HepG2 (cell line): ENCODE measurements around the gene PRDM15. TPM values are rescaled to one million over a fixed set of nuclear protein-coding genes. Genes with fewer than 3 reads are reported as not detected.

ENCODE experiments used
- ATAC-seq: fragments of 200-7000 bp; cut with Tn5 transposase; 3 replicates; pipeline ENCODE4 v1.9.1; 2020; ENCODE audit warnings: mild to moderate bottlenecking, moderate library complexity
- BruUV-seq: library from RNA; stranded (reverse); fragments of 400-500 nt; replicated peaks from 2 replicates; lab custom pipeline; 2021; lab: Mats Ljungman, UMichigan
- CTCF ChIA-PET: fragments of 300-600 bp; formaldehyde crosslinking; extraction: SDS; loops from one replicate; lab custom pipeline; 2021; ENCODE audit warnings: low total read pairs, inconsistent platforms, low intra/inter-chr PET ratio; lab: Yijun Ruan, JAX
- POLR2A ChIA-PET: fragments of 350-600 bp; sonication (Branson Sonifier 250); formaldehyde crosslinking; loops from one replicate; lab custom pipeline; 2020; ENCODE audit warnings: antibody characterized with exemption, inconsistent platforms; lab: Yijun Ruan, JAX
- DNase-seq: peaks from one replicate; pipeline ENCODE4 v3.0.0-alpha.2; 2015; ENCODE audit warnings: low spot score
- FAIRE-seq: peaks from 3 replicates; lab custom pipeline; 2011; peaks lifted over from hg19 to GRCh38; lab: Jason Lieb, UNC
- H2AFZ ChIP-seq: one replicate; pipeline ENCODE4 v1.6.1; 2011; ENCODE audit warnings: low read length, inconsistent platforms
- H3K27ac ChIP-seq: fragments of 300-600 bp; 3 replicates; pipeline ENCODE4 v1.8.0; 2011; ENCODE audit warnings: mixed run types, mild to moderate bottlenecking, mixed read lengths, low read length, inconsistent platforms; ENCODE audit not compliant: insufficient read depth; ENCODE audit errors: extremely low read length
- H3K27me3 ChIP-seq, 2 experiments: fragments of 200-600 bp in 1 of 2; 2 replicates in 1 of 2; 3 replicates in 1 of 2; pipeline versions ENCODE4 v1.6.0 to v1.8.0; 2011; ENCODE audit warnings: low read length in 2 of 2, mild to moderate bottlenecking in 2 of 2, moderate library complexity in 2 of 2, inconsistent platforms in 1 of 2; ENCODE audit not compliant: insufficient read depth in 2 of 2, control insufficient read depth in 1 of 2
- H3K36me3 ChIP-seq, 2 experiments: fragments of 200-600 bp in 1 of 2; replicated peaks in 1 of 2; 2 replicates in 1 of 2; 3 replicates in 1 of 2; pipeline versions ENCODE4 v1.5.1 to v1.8.0; 2011; ENCODE audit warnings: low read length in 2 of 2, inconsistent platforms in 1 of 2; ENCODE audit not compliant: insufficient read depth in 2 of 2, control insufficient read depth in 1 of 2
- H3K4me1 ChIP-seq: 2 replicates; pipeline ENCODE4 v1.5.1; 2012; ENCODE audit warnings: low read length, inconsistent platforms; ENCODE audit not compliant: insufficient read depth
- H3K4me2 ChIP-seq: 2 replicates; pipeline ENCODE4 v1.6.0; 2011; ENCODE audit warnings: low read depth, low read length, inconsistent platforms
- H3K4me3 ChIP-seq, 3 experiments: fragments of 200-600 bp in 1 of 3; sonication (generic), shearing (Covaris generic) in 1 of 3; replicated peaks in 1 of 3; 2 replicates each; pipeline ENCODE4 v1.5.1; 2011 to 2016; ENCODE audit warnings: low read length in 3 of 3, inconsistent platforms in 2 of 3, low read depth in 2 of 3, mild to moderate bottlenecking in 2 of 3, control low read depth in 1 of 3, mixed read lengths in 1 of 3; ENCODE audit not compliant: insufficient read depth in 1 of 3
- H3K79me2 ChIP-seq: one replicate; pipeline ENCODE4 v1.6.1; 2011; ENCODE audit warnings: low read length, inconsistent platforms; ENCODE audit not compliant: insufficient read depth
- H3K9ac ChIP-seq: 2 replicates; pipeline ENCODE4 v1.6.0; 2011; ENCODE audit warnings: mild to moderate bottlenecking, low read depth, low read length, inconsistent platforms; ENCODE audit not compliant: insufficient read depth
- H3K9me3 ChIP-seq: 2 replicates; pipeline ENCODE4 v1.5.1; 2012; ENCODE audit warnings: mild to moderate bottlenecking, low read length
- H4K20me1 ChIP-seq: 2 replicates; pipeline ENCODE4 v1.6.0; 2011; ENCODE audit warnings: inconsistent platforms, mild to moderate bottlenecking, low read length, moderate library complexity; ENCODE audit not compliant: insufficient read depth
- CHCHD3 ChIP-seq: sonication (generic); formaldehyde crosslinking; IDR thresholded peaks from 2 replicates; pipeline ENCODE4 v1.8.0; 2022; ENCODE audit warnings: mild to moderate bottlenecking, missing genetic modification reagents, moderate library complexity
- DMTF1 ChIP-seq: sonication (generic); formaldehyde crosslinking; IDR thresholded peaks from 2 replicates; pipeline ENCODE4 v1.4.0; 2020; ENCODE audit warnings: mild to moderate bottlenecking, missing genetic modification reagents
- ELF1 ChIP-seq: sonication (generic); formaldehyde crosslinking; IDR thresholded peaks from 2 replicates; pipeline ENCODE4 v1.4.0; 2020; ENCODE audit warnings: missing genetic modification reagents
- FOXA1 ChIP-seq, 2 experiments: fragments of 450-650 bp in 1 of 2; sonication (generic) in 1 of 2; formaldehyde crosslinking in 1 of 2; IDR thresholded peaks; 2 replicates each; pipeline versions ENCODE4 v1.4.0 to v1.6.1; 2016 to 2020; ENCODE audit warnings: missing genetic modification reagents in 1 of 2
- HNRNPK ChIP-seq: fragments of 200-400 bp; formaldehyde crosslinking; IDR thresholded peaks from 2 replicates; pipeline ENCODE4 v1.6.1; 2018; ENCODE audit warnings: low read length, low read depth, moderate library complexity, mild to moderate bottlenecking; ENCODE audit not compliant: poor library complexity, severe bottlenecking
- PCBP2 ChIP-seq: fragments of 200-400 bp; formaldehyde crosslinking; optimal IDR thresholded peaks from 2 replicates; pipeline ENCODE3; 2018; ENCODE audit warnings: low read length, low read depth; ENCODE audit not compliant: poor library complexity, severe bottlenecking
- SOX6 ChIP-seq, 2 experiments: fragments of 450-650 bp in 1 of 2; sonication (generic) in 1 of 2; formaldehyde crosslinking in 1 of 2; IDR thresholded peaks; 2 replicates each; pipeline versions ENCODE4 v1.4.0 to v1.6.1; 2017 to 2020; ENCODE audit warnings: antibody characterized with exemption in 1 of 2, mild to moderate bottlenecking in 1 of 2, missing genetic modification reagents in 1 of 2
- TRIM24 ChIP-seq: sonication (generic); formaldehyde crosslinking; IDR thresholded peaks from 2 replicates; pipeline ENCODE4 v1.8.0; 2022; ENCODE audit warnings: mild to moderate bottlenecking, missing genetic modification reagents
- ZNF589 ChIP-seq: sonication (generic); formaldehyde crosslinking; conservative IDR thresholded peaks from 2 replicates; pipeline ENCODE4 v1.8.0; 2022; ENCODE audit warnings: mild to moderate bottlenecking, moderate library complexity, missing genetic modification reagents
- ZNF740 ChIP-seq: sonication (generic); formaldehyde crosslinking; IDR thresholded peaks from 2 replicates; pipeline ENCODE4 v1.4.0; 2020; ENCODE audit warnings: missing genetic modification reagents
- ZNF841 ChIP-seq: sonication (generic); formaldehyde crosslinking; IDR thresholded peaks from 2 replicates; pipeline ENCODE4 v1.8.1; 2023; ENCODE audit warnings: missing genetic modification reagents, borderline replicate concordance
- WGBS: methylation state at CpG from one replicate; pipeline ENCODE4 v1.1.6; 2017; ENCODE audit warnings: low lambda C conversion rate; 5-methylcytosine and 5-hydroxymethylcytosine counted together
- in situ Hi-C: cut with HindIII; loops from 2 replicates; pipeline ENCODE4 v1.10.0; 2017; ENCODE audit warnings: low pct_unique_long_range_greater_than_20kb; ENCODE audit not compliant: extremely low pct_ligation_motif_present
- intact Hi-C: fragments of 100-400 bp; cut with micrococcal nuclease; formaldehyde crosslinking; loops from one replicate; pipeline ENCODE4 v1.10.0; 2022; ENCODE audit not compliant: unreplicated experiment
- polyA plus RNA-seq, 8 experiments: library from polyadenylated mRNA; depleted of rRNA in 3 of 8; stranded (reverse) in 7 of 8; unstranded in 1 of 8; fragments of >200 nt; fragmentation: Illumina TruSeq in 4 of 8; extraction: Trizol in 4 of 8; gene quantifications; 2 replicates each; pipeline versions ENCODE4 v1.2.1 to v1.2.3, GENCODE V29; 2011 to 2016; ENCODE audit warnings: low read depth in 4 of 8, missing spikeins in 1 of 8, mixed read lengths in 1 of 8; ENCODE audit not compliant: insufficient read depth in 1 of 8
- total RNA-seq, 5 experiments: library from RNA; depleted of rRNA; stranded (reverse); fragments of >200 nt; fragmentation: Illumina TruSeq; extraction: Trizol; gene quantifications; 2 replicates each; pipeline ENCODE4 v1.2.3, GENCODE V29; 2016; ENCODE audit warnings: low read depth in 1 of 5
- TF ChIP-seq, protein P1 (sequence below), 2 experiments: sonication (generic) in 1 of 2; formaldehyde crosslinking in 1 of 2; IDR thresholded peaks; 2 replicates each; pipeline versions ENCODE4 v1.5.1 to v1.6.1; 2011 to 2020; ENCODE audit warnings: borderline replicate concordance in 1 of 2, low read depth in 1 of 2, low read length in 1 of 2, mild to moderate bottlenecking in 1 of 2, missing genetic modification reagents in 1 of 2, moderate library complexity in 1 of 2

The PRDM15 gene
- total and polyA plus RNA-seq, 2 of the 13 experiments (the other 11 are each of a cell fraction or from before 2014, with no cell fraction given) = 4.0 to 6.9 TPM

- Histone ChIP-seq H3K4me2 (no peak overlapping the region), H3K4me3 (no peak overlapping the region), H3K36me3 (no peaks in the 10 kb centered on the region), H3K27ac (no peak overlapping the region), H4K20me1 (no peaks in the 10 kb centered on the region), H2AFZ (no peak overlapping the region), H3K9ac (no peak overlapping the region), H3K27me3 (peaks cover 0 to 12% of the 10 kb centered on the region in 2 experiments; a peak in 3 of 5 replicates), H3K9me3 (no peaks in the 10 kb centered on the region), H3K79me2 (no peaks in the 10 kb centered on the region), H3K4me1 (peaks cover 41% of the 10 kb centered on the region)
- WGBS = 3% methylated on average over 2 of the region's 2 CpGs
- FAIRE-seq (no peak), DNase-seq (no peak), ATAC-seq (no peak)
- intact Hi-C loops = no loop called here
- ChIA-PET CTCF (no interaction called here), POLR2A (no interaction called here)
- BruUV-seq = no TSS peak
- TF ChIP-seq HNRNPK (peak; percentile 38), ELF1 (CRISPR knock-in tag) (no peak), PCBP2 (peak; percentile 29)
- in situ Hi-C loops = no loop called here
Observed at GRCh38 chr21:41781050-41781410, 98.1 kb downstream of the PRDM15 start.

DNA sequence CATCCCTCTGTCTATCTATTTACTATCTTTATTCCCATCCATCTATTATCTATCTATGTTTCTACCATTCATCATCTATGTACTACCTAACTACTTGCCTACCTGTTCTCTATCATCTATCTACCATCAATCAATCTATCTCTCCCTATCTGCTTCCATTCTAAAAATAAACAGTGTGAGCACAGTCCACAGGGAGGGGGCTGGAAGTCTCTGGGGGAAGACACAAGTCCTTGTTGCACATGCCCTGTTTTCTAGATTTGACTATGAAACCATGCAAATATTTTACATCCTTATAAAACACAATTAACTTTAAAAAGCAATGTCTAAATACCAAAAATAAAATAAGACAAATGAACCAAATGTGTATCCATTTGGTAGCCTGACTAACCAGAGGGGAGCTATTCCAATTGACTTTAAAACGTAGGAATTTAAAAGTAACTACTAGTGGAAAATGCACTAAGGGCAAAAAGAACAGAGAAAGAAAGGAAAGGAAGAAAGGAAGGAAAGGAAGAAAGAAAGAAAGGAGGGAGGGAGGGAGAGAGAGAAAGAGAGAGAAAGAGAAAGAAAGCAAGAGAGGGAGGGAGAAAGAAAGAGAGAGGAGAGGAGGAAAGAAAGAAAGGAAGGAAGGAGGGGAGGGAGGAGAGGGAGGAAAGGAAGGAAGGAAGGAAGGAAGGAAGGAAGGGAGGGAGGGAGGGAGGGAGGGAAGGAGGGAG is 98.7 kb downstream of the PRDM15 start:
- intact Hi-C loops = no loop called here
- WGBS = 33% methylated on average over 1 of the region's 1 CpG
- FAIRE-seq (no peak), ATAC-seq (no peak), DNase-seq (no peak)
- Histone ChIP-seq H3K4me2 (no peak overlapping the region), H3K27me3 (peaks cover 3 to 16% of the 10 kb centered on the region in 2 experiments; a peak in 4 of 5 replicates), H3K4me3 (no peak overlapping the region), H3K79me2 (no peaks in the 10 kb centered on the region), H3K36me3 (no peaks in the 10 kb centered on the region), H3K9ac (no peak overlapping the region), H3K27ac (no peak overlapping the region), H4K20me1 (no peaks in the 10 kb centered on the region), H3K9me3 (no peaks in the 10 kb centered on the region), H2AFZ (no peak overlapping the region), H3K4me1 (peaks cover 42% of the 10 kb centered on the region)
- ChIA-PET POLR2A (no interaction called here), CTCF (interaction anchor here (4.1 kb wide), 1 partner anchor 169 kb away, joined by 51 read pairs; no protein-coding TSS in a partner anchor)
- in situ Hi-C loops = no loop called here
- BruUV-seq = no TSS peak
- TF ChIP-seq FOXA1 (IDR thresholded peaks at IDR 0.05) = no peak
- no peak for TF ChIP-seq FOXA1 (CRISPR knock-in tag; IDR thresholded peaks at IDR 0.05)
- no peak for TF ChIP-seq CHCHD3 (CRISPR knock-in tag)
- TF ChIP-seq ZNF589 (CRISPR knock-in tag) = no peak
- TF ChIP-seq, protein P1, sequence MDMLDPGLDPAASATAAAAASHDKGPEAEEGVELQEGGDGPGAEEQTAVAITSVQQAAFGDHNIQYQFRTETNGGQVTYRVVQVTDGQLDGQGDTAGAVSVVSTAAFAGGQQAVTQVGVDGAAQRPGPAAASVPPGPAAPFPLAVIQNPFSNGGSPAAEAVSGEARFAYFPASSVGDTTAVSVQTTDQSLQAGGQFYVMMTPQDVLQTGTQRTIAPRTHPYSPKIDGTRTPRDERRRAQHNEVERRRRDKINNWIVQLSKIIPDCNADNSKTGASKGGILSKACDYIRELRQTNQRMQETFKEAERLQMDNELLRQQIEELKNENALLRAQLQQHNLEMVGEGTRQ (IDR thresholded peaks at IDR 0.05; ENCODE audit: low read depth, low read length) = no peak
- TF ChIP-seq, protein P1 (CRISPR knock-in tag; IDR thresholded peaks at IDR 0.05; ENCODE audit: borderline replicate concordance) = no peak
- no peak for TF ChIP-seq ZNF841 (CRISPR knock-in tag)
- no peak for TF ChIP-seq SOX6 (IDR thresholded peaks at IDR 0.05)
- no peak for TF ChIP-seq SOX6 (CRISPR knock-in tag; IDR thresholded peaks at IDR 0.05)
- no peak for TF ChIP-seq DMTF1 (CRISPR knock-in tag)
- TF ChIP-seq TRIM24 (CRISPR knock-in tag) = no peak
- TF ChIP-seq ZNF740 (CRISPR knock-in tag) = no peak
